Right lobe of liver (tissue), 6 donors: ENCODE measurements around the gene SLC22A16. TPM values are rescaled to one million over a fixed set of nuclear protein-coding genes. Genes with fewer than 3 reads are reported as not detected.

Source experiments
- ATAC-seq, 4 donors: fragments of 200-7000 bp; cut with Tn5 transposase; one replicate each; pipeline ENCODE4 v1.9.1; 2020; ENCODE audit warnings: mild to moderate bottlenecking in 4 of 4, moderate library complexity in 4 of 4
- DNase-seq, 3 donors: peaks; one replicate each; pipeline ENCODE4 v3.0.0-alpha.2; 2020
- H3K27ac ChIP-seq, 3 donors: fragments of 200-600 bp; one replicate each; pipeline ENCODE4 v1.8.0; 2022
- H3K27me3 ChIP-seq, 2 donors: fragments of 200-600 bp; one replicate each; pipeline ENCODE4 v1.8.0; 2022
- H3K36me3 ChIP-seq, 4 donors: fragments of 200-600 bp; sonication (generic) in 1 of 4; one replicate each; pipeline versions ENCODE4 v1.5.1 to v1.8.0; 2017 to 2022; ENCODE audit warnings: control low read depth in 1 of 4
- H3K4me1 ChIP-seq, 4 donors: fragments of 200-600 bp; sonication (generic) in 1 of 4; one replicate each; pipeline versions ENCODE4 v1.5.1 to v1.8.0; 2017 to 2022; ENCODE audit warnings: control low read depth in 1 of 4
- H3K4me3 ChIP-seq, 3 donors: fragments of 200-600 bp; one replicate each; pipeline ENCODE4 v1.8.0; 2022
- H3K9me3 ChIP-seq, 4 donors: fragments of 200-600 bp; sonication (generic) in 1 of 4; one replicate each; pipeline versions ENCODE4 v1.5.1 to v1.8.0; 2017 to 2022; ENCODE audit warnings: control low read depth in 1 of 4
- CTCF ChIP-seq, 4 donors: fragments of 200-600 bp in 3 of 4; fragments of 450-650 bp in 1 of 4; IDR thresholded peaks; one replicate each; pipeline versions ENCODE4 v1.5.1 to v1.8.0; 2016 to 2022; ENCODE audit warnings: antibody characterized with exemption in 4 of 4, mild to moderate bottlenecking in 2 of 4
- POLR2A ChIP-seq: fragments of 450-650 bp; IDR thresholded peaks from one replicate; pipeline ENCODE4 v1.6.1; 2017; ENCODE audit warnings: antibody characterized with exemption, mild to moderate bottlenecking
- WGBS: methylation state at CpG from one replicate; pipeline ENCODE4 v1.1.6; 2018; ENCODE audit warnings: low coverage, low lambda C conversion rate; ENCODE audit not compliant: insufficient coverage; ENCODE audit errors: missing lambda C conversion rate; 5-methylcytosine and 5-hydroxymethylcytosine counted together
- intact Hi-C, 2 donors: fragments of 100-400 bp; cut with DNase I; formaldehyde crosslinking; loops; one replicate each; pipeline versions ENCODE4 v1.11.2 to v1.14.1; 2022
- total RNA-seq, 6 experiments: library from RNA; depleted of rRNA in 2 of 6; stranded (reverse); fragments of >200 nt in 2 of 6; fragmentation: NEBNext Ultra II Directional in 3 of 6; extraction: Animal tissue kit (Norgen Biotek cat#: 25700) in 3 of 6; gene quantifications; one replicate each; pipeline versions ENCODE4 v1.1.0 to v1.2.4, GENCODE V29; 2016 to 2023
- donor health status: DM: no; HTN: yes; CAD: no.
- donor health status: DM: no; HTN: no; CAD: no.
- donor health status: DM: no; HTN: no; CAD: no.
- donor health status: DM: no; HTN: yes; CAD: no.
- donor health status: DM: no; HTN: yes; CAD: no.

The SLC22A16 gene
- total RNA-seq, 6 experiments from 2014 or later: 0.11 to 0.44 (median 0.31) TPM; not detected in 3

DNA sequence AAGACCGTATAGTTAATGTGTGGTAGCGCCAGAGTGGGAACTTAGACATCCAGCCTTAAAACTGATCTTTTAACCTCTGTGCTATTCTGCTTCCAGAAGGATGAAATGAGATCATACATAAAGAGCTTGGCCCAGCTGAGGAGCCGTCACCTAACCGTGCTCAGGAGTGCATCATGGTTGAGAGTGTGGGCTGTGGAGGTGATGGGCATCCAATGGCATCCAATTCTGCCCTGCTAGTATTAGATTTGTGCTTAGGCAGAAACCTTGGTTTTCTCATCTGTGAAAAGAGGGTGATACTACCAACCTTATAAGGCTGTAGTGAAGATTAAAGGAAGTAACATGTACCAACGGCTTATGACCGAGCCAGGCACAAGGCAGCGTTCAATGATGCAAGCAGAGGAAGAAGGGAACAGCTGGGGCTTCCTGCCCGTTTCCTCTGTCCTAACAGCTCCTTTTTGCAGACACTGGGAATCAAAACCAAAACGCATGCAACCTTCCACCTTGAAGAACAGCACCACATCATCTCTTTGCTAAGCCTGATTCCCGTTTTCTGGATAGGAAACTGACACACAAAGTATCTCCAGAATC lies 1.3 kb downstream of the SLC22A16 start:
- TF ChIP-seq CTCF (IDR thresholded peaks at IDR 0.05) (no peak), POLR2A (no peak)
- H3K9me3 ChIP-seq: no peaks in the 10 kb centered on the region
- H3K27ac ChIP-seq: no peak overlapping the region
- H3K27me3 ChIP-seq: no peaks in the 10 kb centered on the region
- ATAC-seq: peak; percentile 26 to 55 (median 45)
- intact Hi-C loops: no loop called here
- 48% methylated on average over 10 of the region's 10 CpGs for WGBS
- no peaks in the 10 kb centered on the region for H3K36me3 ChIP-seq
- H3K4me1 ChIP-seq: no peaks in the 10 kb centered on the region
- DNase-seq: no peak
- no peak overlapping the region for H3K4me3 ChIP-seq

DNA sequence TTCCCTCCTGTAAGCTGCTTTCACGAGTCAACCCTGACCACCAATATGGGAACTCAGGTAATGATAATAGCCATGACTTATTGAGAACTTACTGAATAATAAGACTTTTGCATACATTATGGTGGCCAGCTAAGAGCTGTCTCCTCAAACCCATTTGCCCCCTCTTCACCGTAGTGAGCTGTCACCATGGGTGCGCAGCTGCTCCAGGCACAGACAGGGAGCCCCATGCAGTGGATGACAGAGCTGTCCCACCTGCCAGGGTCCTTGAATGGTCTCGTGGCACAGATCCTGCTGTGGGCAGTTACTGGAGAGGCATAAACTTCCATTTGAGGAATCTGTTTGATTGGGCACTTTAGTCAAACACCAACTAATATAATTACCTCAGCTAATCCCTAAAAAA lies 1.9 kb downstream of the SLC22A16 start:
- intact Hi-C loops: no loop called here
- DNase-seq (no peak), ATAC-seq (no peak)
- Histone ChIP-seq H3K27ac (no peak overlapping the region), H3K4me3 (no peak overlapping the region), H3K9me3 (no peaks in the 10 kb centered on the region), H3K4me1 (no peaks in the 10 kb centered on the region), H3K27me3 (no peaks in the 10 kb centered on the region), H3K36me3 (no peaks in the 10 kb centered on the region)
- WGBS: 93% methylated on average over 3 of the region's 4 CpGs
- TF ChIP-seq POLR2A (no peak), CTCF (IDR thresholded peaks at IDR 0.05) (no peak)

DNA sequence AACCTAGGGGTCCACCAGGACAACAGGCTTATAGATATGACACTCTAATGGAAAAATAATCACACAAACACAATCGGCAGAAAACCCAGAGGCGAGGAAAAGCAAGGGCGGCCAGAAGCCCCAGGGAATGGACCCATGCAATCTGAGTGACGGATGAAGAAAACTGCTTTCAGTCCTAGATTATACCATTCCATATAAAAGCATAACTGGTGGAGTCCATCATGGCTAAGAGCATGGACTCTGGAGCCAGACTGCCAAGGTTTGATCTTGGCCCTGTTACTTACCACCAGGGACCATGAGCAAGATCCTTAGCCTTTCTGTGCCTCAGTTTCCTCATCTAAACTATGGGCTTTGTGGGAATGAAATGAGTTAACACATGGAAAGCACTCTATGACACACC lies 3.7 kb downstream of the SLC22A16 start:
- intact Hi-C loops: no loop called here
- H3K27ac ChIP-seq: no peak overlapping the region
- no peak for DNase-seq
- no peak overlapping the region for H3K4me3 ChIP-seq
- TF ChIP-seq CTCF (IDR thresholded peaks at IDR 0.05): no peak
- no peak for TF ChIP-seq POLR2A
- no peaks in the 10 kb centered on the region for H3K27me3 ChIP-seq
- no peaks in the 10 kb centered on the region for H3K36me3 ChIP-seq
- H3K9me3 ChIP-seq: no peaks in the 10 kb centered on the region
- ATAC-seq: no peak
- WGBS: 95% methylated on average over 4 of the region's 4 CpGs
- no peaks in the 10 kb centered on the region for H3K4me1 ChIP-seq

DNA sequence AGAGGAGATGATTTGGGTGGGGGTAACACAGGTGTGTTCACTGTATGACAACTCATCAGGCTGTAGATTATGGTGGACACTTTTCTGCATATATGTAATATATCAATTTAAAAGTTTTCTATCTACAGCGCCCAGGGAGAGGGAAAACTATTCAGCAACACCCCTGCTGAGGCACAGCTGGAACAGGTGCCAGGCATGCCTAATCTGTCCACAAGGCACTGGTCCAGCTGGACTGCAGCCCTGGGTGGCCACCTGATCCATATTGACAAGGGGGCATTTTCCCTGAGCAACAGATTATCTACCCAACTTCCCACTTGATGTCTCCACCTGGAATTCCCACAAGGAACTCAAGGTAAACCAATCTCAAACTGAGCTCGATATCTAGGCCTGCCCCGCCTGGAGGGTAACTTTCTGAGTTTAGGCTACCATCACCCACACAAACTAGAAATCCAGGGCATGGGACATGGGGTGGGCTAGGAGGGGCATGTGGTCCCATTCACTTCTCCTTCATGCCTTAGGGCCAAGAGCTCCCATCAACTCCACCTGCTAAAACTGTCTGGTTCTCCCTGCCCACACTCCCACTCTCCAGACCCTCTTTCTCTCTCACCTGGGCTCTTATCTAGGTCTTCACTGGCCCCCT lies 4.6 kb downstream of the SLC22A16 start:
- no peaks in the 10 kb centered on the region for H3K4me1 ChIP-seq
- H3K9me3 ChIP-seq: no peaks in the 10 kb centered on the region
- 40% methylated on average over 1 of the region's 3 CpGs for WGBS
- no peak overlapping the region for H3K27ac ChIP-seq
- H3K4me3 ChIP-seq: no peak overlapping the region
- DNase-seq (peak in 1 of 3 donors; percentile 21), ATAC-seq (no peak)
- no peaks in the 10 kb centered on the region for H3K36me3 ChIP-seq
- no peaks in the 10 kb centered on the region for H3K27me3 ChIP-seq
- TF ChIP-seq POLR2A: no peak
- TF ChIP-seq CTCF (IDR thresholded peaks at IDR 0.05): no peak
- intact Hi-C loops: no loop called here
